ENCODE data around the gene NME7.

The NME7 gene

GRCh38 chr1:169109561-169110134 is 257.9 kb downstream of the NME7 start:
- DNase-seq (ENCODE audit: extremely low read depth, insufficient read length) = no peak
- H3K36me3 ChIP-seq (ENCODE audit: control insufficient read depth, insufficient read depth, low read length) = peaks cover 1% of the 10 kb centered on the region; the same call in 1 of the 2 replicates
- TF ChIP-seq CTCF (IDR thresholded peaks at IDR 0.05; ENCODE audit: insufficient read depth, low read length, poor library complexity, severe bottlenecking) = no peak
- no peaks in the 10 kb centered on the region for H3K27me3 ChIP-seq (replicated peaks; ENCODE audit: control insufficient read depth, insufficient read depth, low read length)
- H3K4me3 ChIP-seq (replicated peaks; ENCODE audit: low read depth, low read length) = peak overlapping the region; percentile 89

- no peak for DNase-seq (ENCODE audit: extremely low read depth, insufficient read length)
- Histone ChIP-seq H3K27me3 (replicated peaks; ENCODE audit: control insufficient read depth, insufficient read depth, low read length) (no peaks in the 10 kb centered on the region), H3K36me3 (ENCODE audit: control insufficient read depth, insufficient read depth, low read length) (peaks cover 1% of the 10 kb centered on the region; the same call in 1 of the 2 replicates), H3K4me3 (replicated peaks; ENCODE audit: low read depth, low read length) (peak overlapping the region; percentile 89)
- peak; percentile 65 for TF ChIP-seq CTCF (IDR thresholded peaks at IDR 0.05; ENCODE audit: insufficient read depth, low read length, poor library complexity, severe bottlenecking)
These were observed 258.6 kb downstream of the NME7 start for GRCh38 chr1:169108863-169109560.

- no peak for TF ChIP-seq CTCF (IDR thresholded peaks at IDR 0.05; ENCODE audit: insufficient read depth, low read length, poor library complexity, severe bottlenecking)
- Histone ChIP-seq H3K27me3 (replicated peaks; ENCODE audit: control insufficient read depth, insufficient read depth, low read length) (no peaks in the 10 kb centered on the region), H3K36me3 (ENCODE audit: control insufficient read depth, insufficient read depth, low read length) (peaks cover 1% of the 10 kb centered on the region; the same call in 1 of the 2 replicates), H3K4me3 (replicated peaks; ENCODE audit: low read depth, low read length) (peak overlapping the region; percentile 89)
- no peak for DNase-seq (ENCODE audit: extremely low read depth, insufficient read length)
These were observed 259.4 kb downstream of the NME7 start for GRCh38 chr1:169108223-169108622.

GRCh38 chr1:169107603-169108208 is 259.9 kb downstream of the NME7 start:
- no peak for TF ChIP-seq CTCF (IDR thresholded peaks at IDR 0.05; ENCODE audit: insufficient read depth, low read length, poor library complexity, severe bottlenecking)
- H3K36me3 ChIP-seq (ENCODE audit: control insufficient read depth, insufficient read depth, low read length) = peaks cover 1% of the 10 kb centered on the region; the same call in 1 of the 2 replicates
- DNase-seq (ENCODE audit: extremely low read depth, insufficient read length) = no peak
- H3K27me3 ChIP-seq (replicated peaks; ENCODE audit: control insufficient read depth, insufficient read depth, low read length) = no peaks in the 10 kb centered on the region
- peak overlapping the region; percentile 89 for H3K4me3 ChIP-seq (replicated peaks; ENCODE audit: low read depth, low read length)

GRCh38 chr1:169106921-169107602 is 260.5 kb downstream of the NME7 start:
- Histone ChIP-seq H3K36me3 (ENCODE audit: control insufficient read depth, insufficient read depth, low read length) (peaks cover 1% of the 10 kb centered on the region; the same call in 1 of the 2 replicates), H3K4me3 (replicated peaks; ENCODE audit: low read depth, low read length) (peak overlapping the region; percentile 89), H3K27me3 (replicated peaks; ENCODE audit: control insufficient read depth, insufficient read depth, low read length) (no peaks in the 10 kb centered on the region)
- no peak for TF ChIP-seq CTCF (IDR thresholded peaks at IDR 0.05; ENCODE audit: insufficient read depth, low read length, poor library complexity, severe bottlenecking)
- no peak for DNase-seq (ENCODE audit: extremely low read depth, insufficient read length)
